Activated CD4-positive, alpha-beta memory T cell treated with anti-CD3 and anti-CD28 coated beads for 36 hours (primary cell): ENCODE data around the gene AMER3. TPM values are rescaled to one million over a fixed set of nuclear protein-coding genes. Genes with fewer than 3 reads are reported as not detected.
"Not testable (repeated sequence)": the region's sequence is repeated elsewhere in the genome, so short reads cannot be mapped to it uniquely, and the experiment has no call there.

Experiments
- CTCF ChIA-PET: fragments of 350-600 bp; sonication (Branson Sonifier 250); formaldehyde crosslinking; loops from one replicate; lab custom pipeline; 2021; ENCODE audit warnings: antibody characterized with exemption, inconsistent platforms; lab: Charles Lee
- POLR2A ChIA-PET: fragments of 350-600 bp; sonication (Branson Sonifier 250); formaldehyde crosslinking; loops from one replicate; lab custom pipeline; 2021; ENCODE audit warnings: antibody characterized with exemption; lab: Charles Lee
- DNase-seq: peaks from one replicate; pipeline ENCODE4 v3.0.0-alpha.2; 2020
- H3K27ac Mint-ChIP-seq: one replicate; pipeline ENCODE4 v1.8.0; 2021; ENCODE audit warnings: mixed read lengths
- H3K27me3 Mint-ChIP-seq: one replicate; pipeline ENCODE4 v1.8.0; 2021; ENCODE audit warnings: mixed read lengths
- H3K36me3 Mint-ChIP-seq: one replicate; pipeline ENCODE4 v1.8.0; 2021; ENCODE audit warnings: mixed read lengths
- H3K4me1 Mint-ChIP-seq: one replicate; pipeline ENCODE4 v1.8.0; 2021; ENCODE audit warnings: low read depth, mixed read lengths
- H3K4me3 Mint-ChIP-seq: one replicate; pipeline ENCODE4 v1.8.0; 2021; ENCODE audit warnings: mild to moderate bottlenecking, mixed read lengths
- H3K9me3 Mint-ChIP-seq: one replicate; pipeline ENCODE4 v1.8.0; 2021; ENCODE audit warnings: mixed read lengths
- intact Hi-C: fragments of 100-400 bp; cut with micrococcal nuclease; formaldehyde crosslinking; loops from one replicate; pipeline ENCODE4 v1.15.1; 2023
- total RNA-seq, 2 experiments: library from RNA; stranded (reverse); gene quantifications; one replicate each; pipeline ENCODE4 v1.2.3, GENCODE V29; 2021

AMER3 gene
- not detected for total RNA-seq

GRCh38 chr2:130755256-130756052 is at the start of gene AMER3:
TSS of gene AMER3 (plus strand) at chr2:130755540. CDS start at chr2:130762073, 6,533 bp downstream.
- Mint-ChIP-seq H3K27ac (no peak within 1 kb of the TSS), H3K9me3 (no peaks in the 10 kb centered on the region), H3K4me3 (no peak within 1 kb of the TSS), H3K27me3 (peaks cover 43% of the 10 kb centered on the region), H3K4me1 (peaks cover 7% of the 10 kb centered on the region), H3K36me3 (no peaks in the 10 kb centered on the region)
- POLR2A ChIA-PET: no interaction called here
- no peak for DNase-seq
- intact Hi-C loops: no loop called here
- CTCF ChIA-PET: no interaction called here

GRCh38 chr2:130714795-130715194 is 40.5 kb upstream of the AMER3 start:
- H3K9me3 Mint-ChIP-seq, POLR2A ChIA-PET, H3K36me3 Mint-ChIP-seq, H3K4me3 Mint-ChIP-seq, DNase-seq, CTCF ChIA-PET, H3K27me3 Mint-ChIP-seq, intact Hi-C loops, H3K27ac Mint-ChIP-seq, H3K4me1 Mint-ChIP-seq: not testable (repeated sequence)

- intact Hi-C loops: no loop called here
- Mint-ChIP-seq H3K27ac (no peak overlapping the region), H3K4me3 (no peak overlapping the region), H3K9me3 (no peaks in the 10 kb centered on the region), H3K36me3 (no peaks in the 10 kb centered on the region), H3K27me3 (peaks cover 16% of the 10 kb centered on the region), H3K4me1 (no peaks in the 10 kb centered on the region)
- ChIA-PET CTCF (no interaction called here), POLR2A (no interaction called here)
- DNase-seq: no peak
Measured at GRCh38 chr2:130720036-130720435, 35.3 kb upstream of the AMER3 start.

GRCh38 chr2:130720528-130720927 is 34.8 kb upstream of the AMER3 start:
- ChIA-PET CTCF (no interaction called here), POLR2A (no interaction called here)
- Mint-ChIP-seq H3K9me3 (no peaks in the 10 kb centered on the region), H3K27me3 (peaks cover 16% of the 10 kb centered on the region), H3K36me3 (no peaks in the 10 kb centered on the region), H3K4me1 (no peaks in the 10 kb centered on the region), H3K4me3 (no peak overlapping the region), H3K27ac (no peak overlapping the region)
- intact Hi-C loops: no loop called here
- DNase-seq: no peak

DNA sequence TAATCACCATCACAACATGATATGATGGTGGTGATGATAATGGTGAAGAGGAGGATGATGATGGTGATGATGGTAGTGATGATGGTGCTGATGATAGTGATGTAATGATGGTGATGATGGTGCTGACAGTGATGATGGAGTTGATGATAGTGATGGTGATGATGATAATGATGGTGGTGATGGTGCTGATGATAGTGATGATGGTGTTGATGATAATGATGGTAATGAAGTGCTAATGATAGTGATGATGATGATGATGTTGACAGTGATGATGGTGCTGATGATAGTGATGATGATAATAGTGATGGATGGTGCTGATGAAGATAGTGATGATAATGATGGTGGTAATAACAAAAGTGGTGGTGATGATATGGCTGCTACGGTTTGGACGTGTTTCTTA is 30.9 kb upstream of the AMER3 start:
- CTCF ChIA-PET: no interaction called here
- no peaks in the 10 kb centered on the region for H3K9me3 Mint-ChIP-seq
- intact Hi-C loops: no loop called here
- DNase-seq: no peak
- peaks cover 9% of the 10 kb centered on the region for H3K4me1 Mint-ChIP-seq
- H3K36me3 Mint-ChIP-seq: no peaks in the 10 kb centered on the region
- H3K27me3 Mint-ChIP-seq: peaks cover 16% of the 10 kb centered on the region
- POLR2A ChIA-PET: no interaction called here
- H3K4me3 Mint-ChIP-seq: no peak overlapping the region
- no peak overlapping the region for H3K27ac Mint-ChIP-seq

GRCh38 chr2:130726614-130727180 is 28.6 kb upstream of the AMER3 start:
- H3K36me3 Mint-ChIP-seq: no peaks in the 10 kb centered on the region
- peaks cover 9% of the 10 kb centered on the region for H3K4me1 Mint-ChIP-seq
- H3K27ac Mint-ChIP-seq: peak overlapping the region; percentile 55
- ChIA-PET CTCF (interaction anchor here (1.0 to 3.1 kb wide), 2 partner anchors 71 to 146 kb away, joined by 3 to 14 read pairs; no protein-coding TSS in a partner anchor), POLR2A (interaction anchor here (0.9 kb wide), 1 partner anchor 71 kb away, joined by 3 read pairs; no protein-coding TSS in a partner anchor)
- H3K4me3 Mint-ChIP-seq: peak overlapping the region; percentile 70
- H3K27me3 Mint-ChIP-seq: peaks cover 4% of the 10 kb centered on the region
- intact Hi-C loops: loop anchor here (1.0 to 5.0 kb wide), 5 partner anchors 71 to 544 kb away; partner anchors contain the start of genes MZT2B, PLEKHB2 and SMPD4
- H3K9me3 Mint-ChIP-seq: no peaks in the 10 kb centered on the region
- no peak for DNase-seq

DNA sequence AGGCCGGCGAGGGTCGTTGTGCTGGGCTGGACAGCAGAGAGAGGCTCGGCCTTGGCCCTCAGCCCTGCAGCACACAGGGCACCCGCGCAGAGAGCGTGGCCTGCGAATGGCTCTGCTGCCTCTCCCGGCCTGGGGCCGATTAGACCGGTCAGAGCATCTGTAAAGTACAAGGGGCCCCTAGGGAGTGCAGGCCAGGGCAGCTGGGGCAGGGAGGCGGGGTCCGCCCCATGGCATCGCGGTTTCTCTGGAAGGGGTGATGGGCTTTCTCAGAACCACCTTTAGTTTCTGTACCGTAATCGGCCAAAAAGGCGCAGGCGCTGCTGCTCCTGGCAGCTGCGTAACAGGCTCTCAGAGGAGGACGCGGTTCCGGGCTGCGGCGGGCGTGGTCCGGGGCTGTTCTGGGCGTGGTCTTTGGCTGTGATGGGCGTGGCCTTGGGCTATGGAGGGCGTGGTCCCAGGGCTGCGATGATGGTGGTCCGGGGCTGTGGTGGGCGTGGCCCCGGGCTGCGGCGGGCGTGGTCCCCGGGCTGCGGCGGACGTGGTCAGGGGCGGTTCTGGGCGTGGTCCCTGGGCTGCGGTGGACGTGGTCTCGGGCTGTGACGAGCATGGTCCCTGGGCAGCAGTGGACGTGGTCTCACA is 27.9 kb upstream of the AMER3 start:
- ChIA-PET POLR2A (interaction anchor here (0.9 kb wide), 1 partner anchor 70 kb away, joined by 3 read pairs; no protein-coding TSS in a partner anchor), CTCF (interaction anchor here (0.9 to 3.1 kb wide), 3 partner anchors 70 to 146 kb away, joined by 3 to 14 read pairs (median 3); no protein-coding TSS in a partner anchor)
- H3K4me1 Mint-ChIP-seq: peaks cover 9% of the 10 kb centered on the region
- peaks cover 1% of the 10 kb centered on the region for H3K27me3 Mint-ChIP-seq
- DNase-seq: peak; percentile 95
- H3K36me3 Mint-ChIP-seq: no peaks in the 10 kb centered on the region
- peak overlapping the region; percentile 55 for H3K27ac Mint-ChIP-seq
- H3K4me3 Mint-ChIP-seq: peak overlapping the region; percentile 70
- intact Hi-C loops: loop anchor here (1.0 to 5.0 kb wide), 5 partner anchors 70 to 545 kb away; partner anchors contain the start of genes MZT2B, PLEKHB2 and SMPD4
- H3K9me3 Mint-ChIP-seq: no peaks in the 10 kb centered on the region

DNA sequence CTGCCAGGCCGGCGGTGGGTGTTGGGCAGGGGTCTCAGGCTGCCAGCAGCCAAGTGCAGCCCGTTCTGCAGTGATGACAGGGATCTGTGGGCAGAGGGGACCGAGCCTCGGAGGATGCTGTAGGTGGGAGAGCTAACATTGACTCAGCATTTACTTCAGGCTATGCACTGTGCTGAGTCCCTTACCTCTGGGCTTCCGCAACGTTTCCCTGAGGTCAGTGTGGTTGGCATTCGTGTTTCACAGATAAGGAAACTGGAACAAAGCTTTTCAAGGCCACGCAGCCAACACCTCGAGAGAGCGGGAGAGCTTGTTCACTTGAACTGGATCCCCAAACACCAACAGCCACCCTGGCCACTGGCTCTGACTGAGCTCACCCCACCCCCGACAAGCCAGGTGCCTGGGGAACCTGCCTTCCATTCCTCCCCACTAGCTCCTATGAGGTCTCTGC is 27.3 kb upstream of the AMER3 start:
- ChIA-PET CTCF (interaction anchor here (0.9 to 3.1 kb wide), 2 partner anchors 70 to 145 kb away, joined by 3 to 14 read pairs; no protein-coding TSS in a partner anchor), POLR2A (no interaction called here)
- intact Hi-C loops: loop anchor here (5.0 kb wide), 3 partner anchors 69 to 546 kb away; partner anchors contain the start of genes MZT2B and SMPD4
- peaks cover 9% of the 10 kb centered on the region for H3K4me1 Mint-ChIP-seq
- H3K36me3 Mint-ChIP-seq: no peaks in the 10 kb centered on the region
- H3K4me3 Mint-ChIP-seq: peak overlapping the region; percentile 70
- no peaks in the 10 kb centered on the region for H3K9me3 Mint-ChIP-seq
- no peaks in the 10 kb centered on the region for H3K27me3 Mint-ChIP-seq
- H3K27ac Mint-ChIP-seq: peak overlapping the region; percentile 47
- peak; percentile 67 for DNase-seq

GRCh38 chr2:130728549-130729316 is 26.6 kb upstream of the AMER3 start, which contains the start of gene GPR148:
TSS of gene GPR148 (plus strand) at chr2:130729070. CDS start at chr2:130729152, 82 bp downstream.
- no peaks in the 10 kb centered on the region for H3K27me3 Mint-ChIP-seq
- intact Hi-C loops: loop anchor here (5.0 kb wide), 3 partner anchors 69 to 546 kb away; partner anchors contain the start of genes MZT2B and SMPD4
- H3K4me3 Mint-ChIP-seq: peak within 1 kb of the TSS; percentile 70
- H3K36me3 Mint-ChIP-seq: no peaks in the 10 kb centered on the region
- H3K9me3 Mint-ChIP-seq: no peaks in the 10 kb centered on the region
- ChIA-PET POLR2A (no interaction called here), CTCF (interaction anchor here (0.9 to 3.1 kb wide), 2 partner anchors 69 to 144 kb away, joined by 3 to 14 read pairs; no protein-coding TSS in a partner anchor)
- DNase-seq: no peak
- peak within 1 kb of the TSS; percentile 47 for H3K27ac Mint-ChIP-seq
- peaks cover 9% of the 10 kb centered on the region for H3K4me1 Mint-ChIP-seq

GRCh38 chr2:130729322-130730299 is 25.7 kb upstream of the AMER3 start:
- Mint-ChIP-seq H3K4me3 (no peak overlapping the region), H3K27me3 (no peaks in the 10 kb centered on the region), H3K9me3 (peaks cover 3% of the 10 kb centered on the region), H3K36me3 (no peaks in the 10 kb centered on the region), H3K27ac (no peak overlapping the region), H3K4me1 (peaks cover 9% of the 10 kb centered on the region)
- DNase-seq: no peak
- intact Hi-C loops: loop anchor here (5.0 kb wide), 3 partner anchors 68 to 547 kb away; partner anchors contain the start of genes MZT2B and SMPD4
- ChIA-PET CTCF (interaction anchor here (1.4 to 3.1 kb wide), 2 partner anchors 68 kb away, joined by 7 to 14 read pairs; no protein-coding TSS in a partner anchor), POLR2A (no interaction called here)
